RCC 7860 (cell line): ENCODE measurements around the gene NSUN7.
A peak's percentile ranks its signal among the peaks of the same experiment; 100 is the strongest.

ENCODE experiments used
- DNase-seq: peaks from one replicate; pipeline ENCODE4 v3.0.0-alpha.2; 2015; ENCODE audit warnings: low spot score
- FAIRE-seq: peaks from 2 replicates; lab custom pipeline; 2012; peaks lifted over from hg19 to GRCh38; lab: Jason Lieb, UNC

The NSUN7 gene

GRCh38 chr4:40734497-40734896, 15.3 kb upstream of the NSUN7 start:
- FAIRE-seq = no peak
- no peak for DNase-seq

- FAIRE-seq (peak; percentile 24), DNase-seq (no peak)
Observed at GRCh38 chr4:40736910-40737309, 12.8 kb upstream of the NSUN7 start.

GRCh38 chr4:40737879-40738278, 11.9 kb upstream of the NSUN7 start:
- no peak for FAIRE-seq
- DNase-seq = no peak

GRCh38 chr4:40739347-40739746, 10.4 kb upstream of the NSUN7 start:
- DNase-seq (no peak), FAIRE-seq (no peak)

- DNase-seq (no peak), FAIRE-seq (no peak)
Observed at GRCh38 chr4:40744218-40744617, 5.5 kb upstream of the NSUN7 start.

GRCh38 chr4:40745285-40745984, 4.3 kb upstream of the NSUN7 start:
- DNase-seq = no peak
- FAIRE-seq = no peak

GRCh38 chr4:40747207-40747835, 2.4 kb upstream of the NSUN7 start:
- DNase-seq (no peak), FAIRE-seq (no peak)

- FAIRE-seq (no peak), DNase-seq (no peak)
Observed at GRCh38 chr4:40750461-40751258, 905 bp downstream of the NSUN7 start.

- FAIRE-seq (no peak), DNase-seq (no peak)
Observed at GRCh38 chr4:40755616-40756015, 5.9 kb downstream of the NSUN7 start.

GRCh38 chr4:40763228-40763716, 13.5 kb downstream of the NSUN7 start:
- no peak for FAIRE-seq
- no peak for DNase-seq

GRCh38 chr4:40769266-40769665, 19.5 kb downstream of the NSUN7 start:
- FAIRE-seq (no peak), DNase-seq (no peak)

GRCh38 chr4:40778090-40778489, 28.3 kb downstream of the NSUN7 start:
- no peak for DNase-seq
- no peak for FAIRE-seq

GRCh38 chr4:40782876-40783275, 33.1 kb downstream of the NSUN7 start:
- DNase-seq (no peak), FAIRE-seq (no peak)

- no peak for DNase-seq
- FAIRE-seq = no peak
Observed at GRCh38 chr4:40785727-40786126, 36.0 kb downstream of the NSUN7 start.

- FAIRE-seq = no peak
- no peak for DNase-seq
Observed at GRCh38 chr4:40788331-40788730, 38.6 kb downstream of the NSUN7 start.

- no peak for FAIRE-seq
- DNase-seq = no peak
Observed at GRCh38 chr4:40789031-40789430, 39.3 kb downstream of the NSUN7 start.

- no peak for DNase-seq
- no peak for FAIRE-seq
Observed at GRCh38 chr4:40789771-40790170, 40.0 kb downstream of the NSUN7 start.

GRCh38 chr4:40800064-40800463, 50.3 kb downstream of the NSUN7 start:
- FAIRE-seq (no peak), DNase-seq (no peak)

- FAIRE-seq = no peak
- DNase-seq = no peak
Observed at GRCh38 chr4:40804598-40804997, 54.8 kb downstream of the NSUN7 start.

- FAIRE-seq (no peak), DNase-seq (no peak)
Observed at GRCh38 chr4:40808926-40809457, 59.2 kb downstream of the NSUN7 start.

- FAIRE-seq = no peak
Observed at GRCh38 chr4:40811956-40812355, 62.2 kb downstream of the NSUN7 start.

More at GRCh38 chr4:40811956-40812355, 62.2 kb downstream of the NSUN7 start:
- no peak for DNase-seq
